Endothelial cell (in vitro differentiated cells): ENCODE measurements around the gene F7. TPM values are rescaled to one million over a fixed set of nuclear protein-coding genes. Genes with fewer than 3 reads are reported as not detected.

ENCODE experiments used
- DNase-seq: peaks from one replicate; pipeline ENCODE4 v3.0.0; 2021; ENCODE audit warnings: low spot score
- H3K27ac Mint-ChIP-seq: one replicate; pipeline ENCODE4 v1.8.0; 2021; ENCODE audit warnings: mixed read lengths, inconsistent platforms; ENCODE audit not compliant: unreplicated experiment
- H3K27me3 Mint-ChIP-seq: one replicate; pipeline ENCODE4 v1.8.0; 2021; ENCODE audit warnings: mild to moderate bottlenecking, moderate library complexity, mixed read lengths, inconsistent platforms; ENCODE audit not compliant: unreplicated experiment
- H3K36me3 Mint-ChIP-seq: one replicate; pipeline ENCODE4 v1.8.0; 2021; ENCODE audit warnings: mild to moderate bottlenecking, low read depth, mixed read lengths, inconsistent platforms; ENCODE audit not compliant: unreplicated experiment
- H3K4me1 Mint-ChIP-seq: one replicate; pipeline ENCODE4 v1.8.0; 2021; ENCODE audit warnings: mild to moderate bottlenecking, mixed read lengths, inconsistent platforms; ENCODE audit not compliant: unreplicated experiment
- H3K4me3 Mint-ChIP-seq: one replicate; pipeline ENCODE4 v1.8.0; 2021; ENCODE audit warnings: mild to moderate bottlenecking, mixed read lengths, inconsistent platforms; ENCODE audit not compliant: unreplicated experiment
- H3K9me3 Mint-ChIP-seq: one replicate; pipeline ENCODE4 v1.8.0; 2021; ENCODE audit warnings: mixed read lengths, inconsistent platforms; ENCODE audit not compliant: unreplicated experiment
- total RNA-seq: library from RNA; stranded (reverse); fragmentation: NEBNext Ultra II Directional; extraction: Animal tissue kit (Norgen Biotek cat#: 25700); gene quantifications from one replicate; pipeline ENCODE4 v1.2.1, GENCODE V29; 2021; ENCODE audit not compliant: unreplicated experiment
- TF ChIP-seq, protein P1 (sequence below): fragments of 200-600 bp; sonication (generic); IDR thresholded peaks from one replicate; pipeline ENCODE4 v1.5.0; 2021; ENCODE audit warnings: antibody characterized with exemption; ENCODE audit not compliant: unreplicated experiment

Gene F7
- total RNA-seq, 1 donor from 2014 or later: not detected

DNA sequence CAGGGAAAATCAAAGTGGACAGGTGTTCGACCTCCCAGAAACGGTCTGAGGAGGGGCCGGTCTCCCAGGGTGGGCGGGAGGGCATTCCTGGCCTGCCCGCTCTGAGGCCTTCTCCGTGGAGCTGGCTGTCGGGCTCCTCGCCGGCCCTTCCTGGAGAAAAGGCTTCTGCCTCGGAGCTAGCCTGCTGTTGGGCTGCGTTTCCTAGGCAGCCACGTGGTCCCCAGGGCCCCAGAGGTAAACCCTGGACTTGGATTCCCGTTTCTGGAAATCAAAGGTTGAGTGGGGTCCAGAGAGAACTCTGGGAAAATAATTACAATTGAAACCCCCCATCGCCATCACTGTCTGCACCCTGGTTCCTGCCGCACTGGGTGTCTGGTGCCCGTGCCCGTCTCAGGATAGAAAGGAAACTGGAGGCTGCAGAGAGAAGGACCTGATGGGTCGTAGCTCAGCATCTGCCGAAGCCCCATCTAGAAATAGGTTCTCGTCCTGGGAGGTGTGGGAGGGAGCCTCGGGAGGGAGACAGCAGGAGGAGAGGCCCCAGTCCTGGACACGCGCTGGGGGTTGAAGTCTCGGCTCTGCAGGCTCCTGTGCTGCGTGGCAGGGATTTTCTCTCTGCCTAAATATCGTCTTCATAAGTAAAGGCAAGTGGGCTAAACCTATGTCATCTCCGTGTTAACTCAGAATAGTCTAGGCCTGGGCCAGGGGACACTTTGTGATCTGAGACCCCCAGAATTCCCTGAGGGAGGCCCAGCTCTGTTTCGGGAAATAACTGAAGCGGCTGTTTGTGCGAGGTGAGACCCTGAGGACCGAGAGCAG lies 45.2 kb downstream of the F7 start:
- H3K27ac Mint-ChIP-seq: no peak overlapping the region
- no peak for DNase-seq
- peaks cover 3% of the 10 kb centered on the region for H3K4me1 Mint-ChIP-seq
- peaks cover 18% of the 10 kb centered on the region for H3K27me3 Mint-ChIP-seq
- TF ChIP-seq, protein P1, sequence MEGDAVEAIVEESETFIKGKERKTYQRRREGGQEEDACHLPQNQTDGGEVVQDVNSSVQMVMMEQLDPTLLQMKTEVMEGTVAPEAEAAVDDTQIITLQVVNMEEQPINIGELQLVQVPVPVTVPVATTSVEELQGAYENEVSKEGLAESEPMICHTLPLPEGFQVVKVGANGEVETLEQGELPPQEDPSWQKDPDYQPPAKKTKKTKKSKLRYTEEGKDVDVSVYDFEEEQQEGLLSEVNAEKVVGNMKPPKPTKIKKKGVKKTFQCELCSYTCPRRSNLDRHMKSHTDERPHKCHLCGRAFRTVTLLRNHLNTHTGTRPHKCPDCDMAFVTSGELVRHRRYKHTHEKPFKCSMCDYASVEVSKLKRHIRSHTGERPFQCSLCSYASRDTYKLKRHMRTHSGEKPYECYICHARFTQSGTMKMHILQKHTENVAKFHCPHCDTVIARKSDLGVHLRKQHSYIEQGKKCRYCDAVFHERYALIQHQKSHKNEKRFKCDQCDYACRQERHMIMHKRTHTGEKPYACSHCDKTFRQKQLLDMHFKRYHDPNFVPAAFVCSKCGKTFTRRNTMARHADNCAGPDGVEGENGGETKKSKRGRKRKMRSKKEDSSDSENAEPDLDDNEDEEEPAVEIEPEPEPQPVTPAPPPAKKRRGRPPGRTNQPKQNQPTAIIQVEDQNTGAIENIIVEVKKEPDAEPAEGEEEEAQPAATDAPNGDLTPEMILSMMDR: no peak
- peaks cover 7% of the 10 kb centered on the region for H3K36me3 Mint-ChIP-seq
- H3K4me3 Mint-ChIP-seq: no peak overlapping the region
- H3K9me3 Mint-ChIP-seq: no peaks in the 10 kb centered on the region

GRCh38 chr13:113151745-113152690 lies 46.4 kb downstream of the F7 start:
- DNase-seq: no peak
- peaks cover 7% of the 10 kb centered on the region for H3K36me3 Mint-ChIP-seq
- H3K9me3 Mint-ChIP-seq: no peaks in the 10 kb centered on the region
- TF ChIP-seq, protein P1: no peak
- H3K4me3 Mint-ChIP-seq: peak overlapping the region; percentile 82
- peaks cover 3% of the 10 kb centered on the region for H3K4me1 Mint-ChIP-seq
- no peak overlapping the region for H3K27ac Mint-ChIP-seq
- H3K27me3 Mint-ChIP-seq: peaks cover 18% of the 10 kb centered on the region

- Mint-ChIP-seq H3K27me3 (peaks cover 18% of the 10 kb centered on the region), H3K36me3 (peaks cover 7% of the 10 kb centered on the region), H3K9me3 (no peaks in the 10 kb centered on the region), H3K4me3 (peak overlapping the region; percentile 82), H3K27ac (peak overlapping the region; percentile 38), H3K4me1 (peaks cover 3% of the 10 kb centered on the region)
- TF ChIP-seq, protein P1: no peak
- no peak for DNase-seq
Measured at GRCh38 chr13:113152691-113152983, 47.0 kb downstream of the F7 start.

GRCh38 chr13:113152984-113153809 lies 47.6 kb downstream of the F7 start:
- DNase-seq: peak; percentile 40
- H3K4me3 Mint-ChIP-seq: peak overlapping the region; percentile 82
- peaks cover 7% of the 10 kb centered on the region for H3K36me3 Mint-ChIP-seq
- TF ChIP-seq, protein P1: no peak
- peaks cover 18% of the 10 kb centered on the region for H3K27me3 Mint-ChIP-seq
- H3K27ac Mint-ChIP-seq: no peak overlapping the region
- peaks cover 3% of the 10 kb centered on the region for H3K4me1 Mint-ChIP-seq
- no peaks in the 10 kb centered on the region for H3K9me3 Mint-ChIP-seq
